ENCODE measurements around the gene ZNRF3. TPM values are rescaled to one million over a fixed set of nuclear protein-coding genes. Genes with fewer than 3 reads are reported as not detected.

The ZNRF3 gene
- total RNA-seq, 4 donors from 2014 or later: 17.2 to 22.8 (median 19.5) TPM

DNA sequence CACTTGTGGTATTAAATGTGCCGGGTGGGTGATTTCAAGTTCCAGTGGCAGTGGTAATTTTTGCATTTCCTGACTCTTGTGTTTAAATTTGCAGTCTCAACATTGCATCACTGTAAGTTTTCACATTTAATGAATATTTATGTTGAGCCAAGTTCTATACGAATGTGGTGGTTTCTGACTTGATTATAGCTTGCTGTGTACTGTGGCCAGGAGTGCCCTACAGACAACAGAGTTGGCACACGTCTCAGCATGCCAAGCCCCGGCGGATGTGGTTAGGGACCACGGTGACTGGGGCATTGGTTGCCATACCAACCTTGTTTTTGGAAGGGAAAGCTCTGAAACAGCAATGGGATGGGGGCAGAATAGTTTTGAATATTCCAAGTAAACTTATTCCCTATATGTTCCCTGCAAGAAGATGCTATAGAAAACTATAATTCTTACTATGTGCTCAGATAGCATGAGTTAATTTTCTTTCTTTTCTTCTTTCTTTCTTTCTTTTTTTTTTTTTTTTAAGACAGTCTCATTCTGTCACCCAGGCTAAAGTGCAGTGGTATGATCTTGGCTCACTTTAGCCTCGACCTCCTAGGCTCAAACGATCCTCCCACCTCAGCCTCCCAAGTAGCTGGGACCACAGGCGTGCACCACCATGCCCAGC is 16.0 kb downstream of the ZNRF3 start:
- TF ChIP-seq, protein P1, sequence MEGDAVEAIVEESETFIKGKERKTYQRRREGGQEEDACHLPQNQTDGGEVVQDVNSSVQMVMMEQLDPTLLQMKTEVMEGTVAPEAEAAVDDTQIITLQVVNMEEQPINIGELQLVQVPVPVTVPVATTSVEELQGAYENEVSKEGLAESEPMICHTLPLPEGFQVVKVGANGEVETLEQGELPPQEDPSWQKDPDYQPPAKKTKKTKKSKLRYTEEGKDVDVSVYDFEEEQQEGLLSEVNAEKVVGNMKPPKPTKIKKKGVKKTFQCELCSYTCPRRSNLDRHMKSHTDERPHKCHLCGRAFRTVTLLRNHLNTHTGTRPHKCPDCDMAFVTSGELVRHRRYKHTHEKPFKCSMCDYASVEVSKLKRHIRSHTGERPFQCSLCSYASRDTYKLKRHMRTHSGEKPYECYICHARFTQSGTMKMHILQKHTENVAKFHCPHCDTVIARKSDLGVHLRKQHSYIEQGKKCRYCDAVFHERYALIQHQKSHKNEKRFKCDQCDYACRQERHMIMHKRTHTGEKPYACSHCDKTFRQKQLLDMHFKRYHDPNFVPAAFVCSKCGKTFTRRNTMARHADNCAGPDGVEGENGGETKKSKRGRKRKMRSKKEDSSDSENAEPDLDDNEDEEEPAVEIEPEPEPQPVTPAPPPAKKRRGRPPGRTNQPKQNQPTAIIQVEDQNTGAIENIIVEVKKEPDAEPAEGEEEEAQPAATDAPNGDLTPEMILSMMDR (IDR thresholded peaks at IDR 0.05): no peak
- no peak for TF ChIP-seq POLR2A (IDR thresholded peaks at IDR 0.05)
- WGBS, 2 donors: 39 to 55% methylated on average over 9 of the region's 9 CpGs
- peak in 1 of 2 donors; percentile 34 for DNase-seq (ENCODE audit: low spot score in 2 of 2)
- H3K4me3 ChIP-seq (ENCODE audit: low read depth, poor library complexity, severe bottlenecking): no peak overlapping the region
- intact Hi-C loops (cut with DNase I; ENCODE audit: low total_unique reads): no loop called here

DNA sequence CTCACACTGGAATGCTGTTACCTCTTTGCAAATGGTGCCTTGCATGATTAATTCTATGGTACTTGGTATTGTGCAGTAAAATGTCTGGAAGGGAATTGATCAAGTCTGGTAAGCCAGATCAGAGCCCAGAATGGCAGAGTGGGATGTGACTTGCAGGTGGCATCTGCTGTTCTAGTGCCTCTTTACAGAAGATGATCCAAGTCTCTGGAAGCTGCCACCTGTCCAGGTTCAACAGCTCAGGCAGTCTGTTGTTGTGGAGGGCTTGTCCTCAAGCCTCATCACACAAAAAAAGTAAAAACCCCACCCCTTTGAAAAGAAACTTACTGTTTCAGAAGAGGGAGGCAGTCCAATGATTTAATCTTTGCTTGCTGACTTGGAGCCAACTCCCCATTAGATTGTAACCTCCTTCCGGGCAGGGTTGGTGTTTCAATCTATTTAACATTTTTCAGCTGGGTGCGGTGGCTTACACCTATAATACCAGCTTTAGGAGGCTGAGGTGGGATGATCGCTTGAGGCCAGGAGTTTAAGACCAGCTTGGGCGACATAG is 17.1 kb downstream of the ZNRF3 start:
- no peak overlapping the region for H3K4me3 ChIP-seq (ENCODE audit: low read depth, poor library complexity, severe bottlenecking)
- intact Hi-C loops (cut with DNase I; ENCODE audit: low total_unique reads): no loop called here
- DNase-seq (ENCODE audit: low spot score in 2 of 2): peak in 1 of 2 donors; percentile 28
- no peak for TF ChIP-seq POLR2A (IDR thresholded peaks at IDR 0.05)
- WGBS, 2 donors: 67 to 76% methylated on average over 4 of the region's 4 CpGs

DNA sequence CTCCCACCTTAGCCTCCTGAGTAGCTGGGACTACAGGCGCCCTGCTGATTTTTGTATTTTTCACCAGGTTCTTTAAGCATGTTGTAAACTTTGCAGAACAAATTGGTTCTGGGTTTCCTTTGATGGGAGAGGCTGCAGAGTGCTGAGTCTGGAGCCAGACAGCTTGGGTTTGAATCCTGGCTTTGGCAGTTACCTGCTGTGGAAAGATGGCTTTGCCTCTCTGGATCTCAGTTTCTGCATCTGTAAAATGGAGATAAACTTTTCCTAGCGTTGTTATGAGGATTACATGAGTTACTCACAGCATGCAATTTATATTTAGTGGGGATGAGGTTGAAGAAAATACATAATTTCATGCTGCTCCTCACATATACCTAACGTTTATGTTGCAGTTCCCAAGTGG is 19.1 kb downstream of the ZNRF3 start:
- no peak for DNase-seq (ENCODE audit: low spot score in 2 of 2)
- WGBS, 2 donors: 86 to 87% methylated on average over 3 of the region's 3 CpGs
- intact Hi-C loops (cut with DNase I; ENCODE audit: low total_unique reads): no loop called here
- H3K4me3 ChIP-seq (ENCODE audit: low read depth, poor library complexity, severe bottlenecking): no peak overlapping the region
- no peak for TF ChIP-seq POLR2A (IDR thresholded peaks at IDR 0.05)
- TF ChIP-seq, protein P1 (IDR thresholded peaks at IDR 0.05): no peak

DNA sequence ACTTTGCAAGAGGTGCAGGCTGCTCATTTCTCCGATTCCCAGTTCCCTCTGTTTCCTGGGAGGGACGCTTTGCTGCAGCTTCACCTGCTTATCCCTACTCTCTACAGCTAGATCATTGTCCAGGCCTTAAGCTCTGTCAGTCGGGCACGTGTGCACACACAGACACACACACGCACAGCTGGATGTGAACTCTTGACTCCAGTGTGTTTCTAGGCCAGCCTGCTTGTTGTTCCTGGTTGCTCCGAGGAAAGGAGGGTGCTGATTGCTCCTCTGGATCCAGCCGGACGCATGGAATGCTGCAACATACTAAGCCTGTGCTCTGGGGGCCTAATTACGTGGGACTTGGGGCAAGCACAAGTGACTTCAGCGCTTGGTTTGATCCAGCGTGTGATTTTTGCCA is 19.7 kb downstream of the ZNRF3 start:
- intact Hi-C loops (cut with DNase I; ENCODE audit: low total_unique reads): no loop called here
- 55 to 59% methylated on average over 11 of the region's 11 CpGs for WGBS, 2 donors
- TF ChIP-seq POLR2A (IDR thresholded peaks at IDR 0.05): no peak
- TF ChIP-seq, protein P1 (IDR thresholded peaks at IDR 0.05): no peak
- no peak overlapping the region for H3K4me3 ChIP-seq (ENCODE audit: low read depth, poor library complexity, severe bottlenecking)
- DNase-seq (ENCODE audit: low spot score in 2 of 2): peak in 1 of 2 donors; percentile 32

DNA sequence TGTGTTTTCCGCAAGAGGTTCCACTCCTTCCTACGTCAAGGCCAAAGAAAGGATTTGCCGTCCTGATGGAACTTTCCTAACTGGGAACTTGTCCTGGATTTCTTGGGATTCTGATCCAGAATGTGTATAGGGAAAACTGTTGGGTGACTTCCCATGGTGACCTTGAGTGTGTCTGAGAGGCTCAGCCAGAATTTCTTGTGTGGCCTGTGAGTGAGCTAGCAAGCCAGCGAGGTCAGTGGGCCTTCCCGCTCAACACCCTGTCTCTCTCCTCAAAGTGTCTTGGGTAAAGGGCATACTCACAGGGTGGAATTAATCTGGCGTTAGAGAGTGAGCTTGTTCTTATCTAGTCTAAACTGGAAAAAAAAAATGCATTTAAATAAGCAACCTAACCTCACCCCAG is 20.4 kb downstream of the ZNRF3 start:
- WGBS, 2 donors: 60 to 63% methylated on average over 6 of the region's 6 CpGs
- peak in 1 of 2 donors; percentile 61 for DNase-seq (ENCODE audit: low spot score in 2 of 2)
- TF ChIP-seq, protein P1 (IDR thresholded peaks at IDR 0.05): no peak
- TF ChIP-seq POLR2A (IDR thresholded peaks at IDR 0.05): no peak
- H3K4me3 ChIP-seq (ENCODE audit: low read depth, poor library complexity, severe bottlenecking): no peak overlapping the region
- intact Hi-C loops (cut with DNase I; ENCODE audit: low total_unique reads): no loop called here

- peak in 1 of 2 donors; percentile 36 for DNase-seq (ENCODE audit: low spot score in 2 of 2)
- intact Hi-C loops (cut with DNase I; ENCODE audit: low total_unique reads): no loop called here
- WGBS, 2 donors: 29% methylated on average over 7 of the region's 7 CpGs
Observed at GRCh38 chr22:28904211-28904896, 21.0 kb downstream of the ZNRF3 start.

More at GRCh38 chr22:28904211-28904896, 21.0 kb downstream of the ZNRF3 start:
- no peak overlapping the region for H3K4me3 ChIP-seq (ENCODE audit: low read depth, poor library complexity, severe bottlenecking)
- TF ChIP-seq, protein P1 (IDR thresholded peaks at IDR 0.05): no peak
- TF ChIP-seq POLR2A (IDR thresholded peaks at IDR 0.05): no peak
